Gastroesophageal sphincter (tissue), 4 donors: ENCODE results near the gene NUP50. TPM values are rescaled to one million over a fixed set of nuclear protein-coding genes. Genes with fewer than 3 reads are reported as not detected.

Experiments
- ATAC-seq: fragments of 150-250 bp; one replicate; pipeline ENCODE4 v1.9.1; 2016; ENCODE audit warnings: mild to moderate bottlenecking, moderate library complexity
- H3K27ac ChIP-seq, 4 donors: fragments of 200-600 bp; sonication (generic) in 3 of 4; 1 replicate in 3 of 4; 2 replicates in 1 of 4; pipeline ENCODE4 v1.5.1; 2016 to 2019
- H3K27me3 ChIP-seq: fragments of 200-600 bp; sonication (generic); one replicate; pipeline ENCODE4 v1.5.1; 2019
- H3K36me3 ChIP-seq, 2 donors: fragments of 200-600 bp; sonication (generic); one replicate each; pipeline ENCODE4 v1.5.1; 2019; ENCODE audit warnings: control low read depth in 1 of 2
- H3K4me1 ChIP-seq, 3 donors: fragments of 200-600 bp; sonication (generic); 1 replicate in 2 of 3; 2 replicates in 1 of 3; pipeline ENCODE4 v1.5.1; 2016 to 2019; ENCODE audit warnings: control low read depth in 2 of 3
- H3K4me3 ChIP-seq, 2 donors: fragments of 200-600 bp; sonication (generic); one replicate each; pipeline ENCODE4 v1.5.1; 2019; ENCODE audit warnings: mild to moderate bottlenecking in 1 of 2, moderate library complexity in 1 of 2
- H3K9me3 ChIP-seq, 3 donors: fragments of 200-600 bp; sonication (generic); one replicate each; pipeline ENCODE4 v1.5.1; 2017 to 2019; ENCODE audit warnings: control low read depth in 2 of 3
- EP300 ChIP-seq: sonication (generic); formaldehyde crosslinking; IDR thresholded peaks from one replicate; pipeline ENCODE4 v1.6.1; 2017; ENCODE audit warnings: antibody characterized with exemption, mild to moderate bottlenecking
- POLR2A ChIP-seq, 2 donors: fragments of 450-650 bp; IDR thresholded peaks; one replicate each; pipeline ENCODE4 v1.6.1; 2017; ENCODE audit warnings: antibody characterized with exemption in 2 of 2, mild to moderate bottlenecking in 2 of 2, moderate library complexity in 1 of 2
- POLR2AphosphoS5 ChIP-seq: sonication (generic); formaldehyde crosslinking; IDR thresholded peaks from one replicate; pipeline ENCODE4 v1.6.1; 2017; ENCODE audit warnings: antibody characterized with exemption
- WGBS, 2 donors: methylation state at CpG; one replicate each; pipeline ENCODE4 v1.1.5; 2018; ENCODE audit warnings: low coverage in 1 of 2; 5-methylcytosine and 5-hydroxymethylcytosine counted together
- total RNA-seq, 4 donors: library from RNA; depleted of rRNA; stranded (reverse); fragments of >200 nt; gene quantifications; one replicate each; pipeline ENCODE4 v1.1.0, GENCODE V29; 2016
- TF ChIP-seq, protein P1 (sequence below), 4 experiments: fragments of 200-600 bp in 2 of 4; fragments of 450-650 bp in 2 of 4; sonication (generic) in 1 of 4; IDR thresholded peaks; one replicate each; pipeline ENCODE4 v1.5.1; 2017 to 2019; ENCODE audit warnings: antibody characterized with exemption in 4 of 4, mild to moderate bottlenecking in 2 of 4, moderate library complexity in 2 of 4

The NUP50 gene
- total RNA-seq, 4 donors from 2014 or later = 15.9 to 32.9 (median 28.8) TPM

DNA sequence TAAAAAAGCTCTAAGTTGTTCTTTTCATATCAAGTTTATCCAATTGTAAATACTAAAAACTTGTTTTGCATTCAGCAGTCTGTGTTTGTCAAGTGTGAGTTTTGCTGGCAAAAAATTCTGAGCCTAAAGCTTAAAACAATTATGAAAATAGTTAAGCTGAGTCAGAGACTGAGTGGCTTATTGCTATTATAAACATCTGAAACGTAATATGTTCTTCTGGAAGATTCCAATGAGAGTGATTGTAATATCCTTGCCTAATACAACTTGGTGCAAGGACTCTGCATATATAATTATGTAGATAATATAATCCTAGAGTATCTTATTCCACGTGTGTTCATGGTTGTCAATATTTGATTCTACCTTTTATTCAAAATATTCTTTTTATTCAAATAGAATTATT is 14.1 kb upstream of the NUP50 start:
- Histone ChIP-seq H3K4me1 (no peaks in the 10 kb centered on the region), H3K36me3 (peaks cover 0 to 22% of the 10 kb centered on the region in 2 donors), H3K27me3 (no peaks in the 10 kb centered on the region), H3K27ac (no peak overlapping the region), H3K9me3 (no peaks in the 10 kb centered on the region), H3K4me3 (no peak overlapping the region)
- ATAC-seq = no peak
- WGBS, 2 donors = 67 to 71% methylated on average over 2 of the region's 2 CpGs
- TF ChIP-seq POLR2A (IDR thresholded peaks at IDR 0.05) = no peak
- no peak for TF ChIP-seq POLR2AphosphoS5
- TF ChIP-seq EP300 = no peak

DNA sequence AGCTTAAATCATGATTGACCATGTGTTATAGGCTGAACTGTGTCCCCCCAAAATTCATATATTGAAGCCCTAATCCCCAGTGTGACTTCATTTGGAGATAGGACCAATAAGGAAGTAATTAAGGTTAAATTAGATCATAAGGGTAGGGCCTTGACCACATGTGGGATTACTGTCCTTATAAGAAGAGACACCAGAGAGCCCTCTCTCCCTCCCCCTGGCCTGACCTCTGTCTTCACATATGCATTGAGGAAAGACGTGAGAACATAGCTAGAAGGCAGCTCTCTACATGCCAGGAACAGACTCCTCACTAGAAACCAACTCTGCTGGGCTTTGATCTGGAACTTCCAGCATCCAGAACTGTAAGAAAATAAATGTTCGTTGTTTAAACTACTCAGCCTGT is 13.6 kb upstream of the NUP50 start:
- H3K27me3 ChIP-seq = no peaks in the 10 kb centered on the region
- no peak overlapping the region for H3K27ac ChIP-seq
- H3K36me3 ChIP-seq = peaks cover 0 to 22% of the 10 kb centered on the region in 2 donors
- TF ChIP-seq POLR2AphosphoS5 = no peak
- TF ChIP-seq POLR2A (IDR thresholded peaks at IDR 0.05) = no peak
- TF ChIP-seq, protein P1, sequence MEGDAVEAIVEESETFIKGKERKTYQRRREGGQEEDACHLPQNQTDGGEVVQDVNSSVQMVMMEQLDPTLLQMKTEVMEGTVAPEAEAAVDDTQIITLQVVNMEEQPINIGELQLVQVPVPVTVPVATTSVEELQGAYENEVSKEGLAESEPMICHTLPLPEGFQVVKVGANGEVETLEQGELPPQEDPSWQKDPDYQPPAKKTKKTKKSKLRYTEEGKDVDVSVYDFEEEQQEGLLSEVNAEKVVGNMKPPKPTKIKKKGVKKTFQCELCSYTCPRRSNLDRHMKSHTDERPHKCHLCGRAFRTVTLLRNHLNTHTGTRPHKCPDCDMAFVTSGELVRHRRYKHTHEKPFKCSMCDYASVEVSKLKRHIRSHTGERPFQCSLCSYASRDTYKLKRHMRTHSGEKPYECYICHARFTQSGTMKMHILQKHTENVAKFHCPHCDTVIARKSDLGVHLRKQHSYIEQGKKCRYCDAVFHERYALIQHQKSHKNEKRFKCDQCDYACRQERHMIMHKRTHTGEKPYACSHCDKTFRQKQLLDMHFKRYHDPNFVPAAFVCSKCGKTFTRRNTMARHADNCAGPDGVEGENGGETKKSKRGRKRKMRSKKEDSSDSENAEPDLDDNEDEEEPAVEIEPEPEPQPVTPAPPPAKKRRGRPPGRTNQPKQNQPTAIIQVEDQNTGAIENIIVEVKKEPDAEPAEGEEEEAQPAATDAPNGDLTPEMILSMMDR (IDR thresholded peaks at IDR 0.05) = no peak
- TF ChIP-seq EP300 = no peak
- no peak overlapping the region for H3K4me3 ChIP-seq
- 0 to 100% methylated on average over 1 of the region's 2 CpGs for WGBS, 2 donors
- no peaks in the 10 kb centered on the region for H3K9me3 ChIP-seq
- ATAC-seq = no peak
- no peaks in the 10 kb centered on the region for H3K4me1 ChIP-seq

DNA sequence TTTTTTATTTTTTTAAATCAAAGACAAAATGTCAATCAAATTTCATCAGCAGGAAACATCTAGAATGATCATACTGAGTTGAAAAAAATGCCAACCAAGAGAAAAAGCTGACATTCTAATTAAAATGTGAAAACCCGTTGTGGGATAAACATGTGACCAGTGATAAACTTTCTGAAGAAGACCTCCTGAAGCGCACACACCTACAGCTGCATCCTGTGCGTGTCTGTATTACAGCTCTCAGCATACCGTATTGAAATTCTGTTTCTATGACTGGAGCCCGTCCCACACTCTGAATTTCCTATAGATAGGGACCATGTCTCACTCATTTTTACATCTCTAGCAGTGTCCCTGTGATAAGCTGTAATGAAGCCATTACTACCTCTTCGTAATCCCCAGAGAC is 12.2 kb upstream of the NUP50 start:
- 79 to 98% methylated on average over 4 to 5 of the region's 6 CpGs for WGBS, 2 donors

DNA sequence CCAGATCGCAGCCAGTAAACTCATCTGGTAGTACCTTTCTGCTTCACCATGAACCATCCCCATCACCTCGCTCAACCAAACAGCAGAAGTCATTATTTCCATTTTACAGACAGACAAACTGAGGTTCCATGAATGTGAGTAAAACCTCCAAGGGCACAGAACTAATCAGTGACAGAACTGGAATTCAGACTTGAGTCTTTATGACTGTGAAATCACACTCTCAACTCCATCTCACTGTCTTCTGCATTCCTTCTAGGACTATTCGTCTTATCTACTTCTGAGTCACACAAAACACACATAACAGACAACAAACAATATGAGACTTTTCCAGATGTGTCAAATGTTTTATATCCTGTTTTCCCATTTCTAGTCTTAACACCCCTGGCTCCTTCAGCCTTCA is 9.3 kb upstream of the NUP50 start:
- H3K27me3 ChIP-seq = no peaks in the 10 kb centered on the region
- peaks cover 0 to 49% of the 10 kb centered on the region in 2 donors for H3K36me3 ChIP-seq
- ATAC-seq = no peak
- WGBS, 2 donors = 84 to 96% methylated on average over 3 of the region's 3 CpGs
- no peak overlapping the region for H3K4me3 ChIP-seq
- no peak for TF ChIP-seq POLR2A (IDR thresholded peaks at IDR 0.05)
- TF ChIP-seq EP300 = no peak
- TF ChIP-seq, protein P1 (IDR thresholded peaks at IDR 0.05) = no peak
- no peak for TF ChIP-seq POLR2AphosphoS5
- no peak overlapping the region for H3K27ac ChIP-seq
- no peaks in the 10 kb centered on the region for H3K9me3 ChIP-seq
- H3K4me1 ChIP-seq = peaks cover 0 to 9% (median 0%) of the 10 kb centered on the region in 3 donors

More for the DNA sequence above, 12.2 kb upstream of the NUP50 start:
- ATAC-seq = no peak
- Histone ChIP-seq H3K4me3 (no peak overlapping the region), H3K27ac (no peak overlapping the region), H3K4me1 (no peaks in the 10 kb centered on the region), H3K27me3 (no peaks in the 10 kb centered on the region), H3K36me3 (peaks cover 0 to 34% of the 10 kb centered on the region in 2 donors), H3K9me3 (no peaks in the 10 kb centered on the region)
- TF ChIP-seq, protein P1 (IDR thresholded peaks at IDR 0.05) = no peak
- TF ChIP-seq EP300 (no peak), POLR2AphosphoS5 (no peak), POLR2A (IDR thresholded peaks at IDR 0.05) (no peak)

DNA sequence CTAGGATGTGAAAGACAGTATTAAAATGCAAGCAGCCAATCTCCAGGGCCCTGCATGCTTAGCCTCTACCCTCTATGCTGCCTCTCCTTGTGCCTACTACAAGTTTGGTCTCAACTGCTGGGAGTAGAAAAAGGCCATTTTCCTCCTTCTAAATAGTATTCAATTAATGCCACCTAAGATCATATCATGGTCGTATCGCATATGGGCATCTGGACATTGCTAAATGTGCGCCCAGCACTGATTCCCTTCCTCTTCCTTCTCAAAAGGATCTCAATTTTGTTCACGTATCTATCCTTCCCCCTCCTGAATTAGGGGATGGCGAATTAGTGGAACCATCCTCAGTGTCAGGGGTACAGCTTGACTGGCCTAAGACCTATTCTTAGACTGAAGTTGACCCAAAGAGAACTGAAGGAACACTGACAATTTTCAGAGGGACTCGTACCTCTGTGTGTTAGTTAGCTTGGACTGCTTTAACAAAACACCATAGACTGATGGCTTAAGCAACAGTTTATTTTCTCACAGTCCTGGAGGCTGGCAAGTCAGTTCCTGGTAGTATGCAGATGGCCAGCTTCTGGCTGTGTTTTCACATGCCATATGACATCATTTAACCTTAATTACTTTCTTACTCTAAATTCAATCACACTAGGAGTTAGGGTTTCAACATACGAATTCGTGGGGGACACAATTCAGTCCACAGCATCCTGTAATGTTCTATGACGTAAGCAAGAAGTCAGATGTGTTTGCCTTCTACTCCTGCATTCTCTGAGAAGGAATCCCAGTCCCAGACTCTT is 8.5 kb upstream of the NUP50 start:
- no peaks in the 10 kb centered on the region for H3K27me3 ChIP-seq
- no peak for ATAC-seq
- H3K4me1 ChIP-seq = peaks cover 0 to 17% (median 0%) of the 10 kb centered on the region in 3 donors
- 69 to 85% methylated on average over 7 to 9 of the region's 9 CpGs for whole genome bisulfite sequencing, 2 donors
- H3K36me3 ChIP-seq = peaks cover 0 to 43% of the 10 kb centered on the region in 2 donors
- no peak overlapping the region for H3K4me3 ChIP-seq
- no peaks in the 10 kb centered on the region for H3K9me3 ChIP-seq
- no peak for TF ChIP-seq POLR2A (IDR thresholded peaks at IDR 0.05)
- H3K27ac ChIP-seq = no peak overlapping the region

DNA sequence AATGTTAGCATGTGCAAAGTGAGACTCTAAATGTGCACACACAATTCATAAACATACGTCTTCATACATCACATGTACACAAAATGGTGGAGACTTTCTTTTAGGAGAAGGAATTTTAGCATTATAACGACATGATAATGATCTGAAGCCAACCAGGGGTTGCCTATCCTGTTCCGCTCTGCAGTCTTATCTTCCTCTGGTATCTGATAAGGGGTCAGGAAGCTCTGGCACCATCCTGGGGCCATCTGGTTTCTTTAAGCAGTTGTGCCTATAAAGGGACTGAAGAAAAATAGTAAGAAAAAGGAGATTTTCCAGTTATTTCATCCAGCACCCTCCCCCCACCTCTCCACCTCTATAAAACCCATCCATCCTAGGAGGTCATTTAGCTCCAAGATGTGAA is 5.8 kb upstream of the NUP50 start:
- no peak for ATAC-seq
- H3K9me3 ChIP-seq = no peaks in the 10 kb centered on the region
- H3K36me3 ChIP-seq = peaks cover 0 to 26% of the 10 kb centered on the region in 2 donors
- H3K4me1 ChIP-seq = peaks cover 0 to 32% (median 6%) of the 10 kb centered on the region in 3 donors
- no peak overlapping the region for H3K4me3 ChIP-seq
- no peaks in the 10 kb centered on the region for H3K27me3 ChIP-seq
- TF ChIP-seq, protein P1 (IDR thresholded peaks at IDR 0.05) = no peak
- TF ChIP-seq EP300 = no peak
- no peak for TF ChIP-seq POLR2AphosphoS5
- TF ChIP-seq POLR2A (IDR thresholded peaks at IDR 0.05) = no peak
- 71 to 88% methylated on average over 3 of the region's 3 CpGs for WGBS, 2 donors
- H3K27ac ChIP-seq = no peak overlapping the region
